Brain microvascular endothelial cell (primary cell): ENCODE measurements around the gene DUSP2.

Experiments
- DNase-seq: peaks from one replicate; pipeline ENCODE4 v3.0.0-alpha.2; 2020
- H3K27ac ChIP-seq: fragments of 250-450 bp; sonication (Bioruptor Pico); 2 replicates; pipeline ENCODE4 v1.5.1; 2020; ENCODE audit warnings: mild to moderate bottlenecking, moderate library complexity
- H3K27me3 ChIP-seq: fragments of 250-450 bp; sonication (Bioruptor Pico); replicated peaks from 2 replicates; pipeline ENCODE4 v1.5.1; 2020; ENCODE audit warnings: mild to moderate bottlenecking
- H3K36me3 ChIP-seq: fragments of 250-450 bp; sonication (Bioruptor Pico); replicated peaks from 2 replicates; pipeline ENCODE4 v1.5.1; 2020; ENCODE audit warnings: mild to moderate bottlenecking
- H3K4me3 ChIP-seq: 2 replicates; pipeline ENCODE4 v1.5.1; 2011; ENCODE audit warnings: low read depth, mild to moderate bottlenecking, control low read depth, low read length, moderate library complexity
- CTCF ChIP-seq: IDR thresholded peaks from 2 replicates; pipeline ENCODE4 v1.5.1; 2011; ENCODE audit warnings: low read depth, mild to moderate bottlenecking, moderate library complexity, low read length, control low read depth, inconsistent platforms; ENCODE audit errors: missing control alignments
- in situ Hi-C: cut with HindIII; loops from 2 replicates; pipeline ENCODE4 v1.10.0; 2017; ENCODE audit warnings: low sequenced_read_pairs, low pct_ligation_motif_present

DUSP2 gene

GRCh38 chr2:96107708-96108065, 37.6 kb downstream of the DUSP2 start:
- Histone ChIP-seq H3K36me3 (no peaks in the 10 kb centered on the region), H3K4me3 (no peak overlapping the region), H3K27ac (no peak overlapping the region), H3K27me3 (no peaks in the 10 kb centered on the region)
- TF ChIP-seq CTCF: no peak
- no peak for DNase-seq
- in situ Hi-C loops: no loop called here

- H3K27me3 ChIP-seq: no peaks in the 10 kb centered on the region
- in situ Hi-C loops: no loop called here
Observed at GRCh38 chr2:96106991-96107707, 38.1 kb downstream of the DUSP2 start.

GRCh38 chr2:96105994-96106715, 39.1 kb downstream of the DUSP2 start:
- H3K36me3 ChIP-seq: no peaks in the 10 kb centered on the region
- no peak overlapping the region for H3K4me3 ChIP-seq
- no peak for TF ChIP-seq CTCF
- no peak for DNase-seq
- no peaks in the 10 kb centered on the region for H3K27me3 ChIP-seq
- in situ Hi-C loops: no loop called here
- no peak overlapping the region for H3K27ac ChIP-seq

More at GRCh38 chr2:96106991-96107707, 38.1 kb downstream of the DUSP2 start:
- DNase-seq: no peak
- TF ChIP-seq CTCF: no peak
- Histone ChIP-seq H3K36me3 (no peaks in the 10 kb centered on the region), H3K27ac (no peak overlapping the region), H3K4me3 (no peak overlapping the region)

GRCh38 chr2:96105152-96105915, 39.9 kb downstream of the DUSP2 start:
- Histone ChIP-seq H3K27ac (no peak overlapping the region), H3K4me3 (no peak overlapping the region), H3K36me3 (no peaks in the 10 kb centered on the region), H3K27me3 (no peaks in the 10 kb centered on the region)
- TF ChIP-seq CTCF: no peak
- DNase-seq: no peak
- in situ Hi-C loops: no loop called here

- H3K36me3 ChIP-seq: no peaks in the 10 kb centered on the region
- DNase-seq: no peak
- no peak overlapping the region for H3K27ac ChIP-seq
- H3K4me3 ChIP-seq: no peak overlapping the region
- in situ Hi-C loops: no loop called here
- H3K27me3 ChIP-seq: no peaks in the 10 kb centered on the region
- TF ChIP-seq CTCF: no peak
Observed at GRCh38 chr2:96104487-96104861, 40.8 kb downstream of the DUSP2 start.
